Retina (tissue), 1 donor: ENCODE results near the gene MLC1.

Experiments
- DNase-seq: peaks from one replicate; pipeline ENCODE4 v3.0.0-alpha.2; 2016

MLC1 gene

DNA sequence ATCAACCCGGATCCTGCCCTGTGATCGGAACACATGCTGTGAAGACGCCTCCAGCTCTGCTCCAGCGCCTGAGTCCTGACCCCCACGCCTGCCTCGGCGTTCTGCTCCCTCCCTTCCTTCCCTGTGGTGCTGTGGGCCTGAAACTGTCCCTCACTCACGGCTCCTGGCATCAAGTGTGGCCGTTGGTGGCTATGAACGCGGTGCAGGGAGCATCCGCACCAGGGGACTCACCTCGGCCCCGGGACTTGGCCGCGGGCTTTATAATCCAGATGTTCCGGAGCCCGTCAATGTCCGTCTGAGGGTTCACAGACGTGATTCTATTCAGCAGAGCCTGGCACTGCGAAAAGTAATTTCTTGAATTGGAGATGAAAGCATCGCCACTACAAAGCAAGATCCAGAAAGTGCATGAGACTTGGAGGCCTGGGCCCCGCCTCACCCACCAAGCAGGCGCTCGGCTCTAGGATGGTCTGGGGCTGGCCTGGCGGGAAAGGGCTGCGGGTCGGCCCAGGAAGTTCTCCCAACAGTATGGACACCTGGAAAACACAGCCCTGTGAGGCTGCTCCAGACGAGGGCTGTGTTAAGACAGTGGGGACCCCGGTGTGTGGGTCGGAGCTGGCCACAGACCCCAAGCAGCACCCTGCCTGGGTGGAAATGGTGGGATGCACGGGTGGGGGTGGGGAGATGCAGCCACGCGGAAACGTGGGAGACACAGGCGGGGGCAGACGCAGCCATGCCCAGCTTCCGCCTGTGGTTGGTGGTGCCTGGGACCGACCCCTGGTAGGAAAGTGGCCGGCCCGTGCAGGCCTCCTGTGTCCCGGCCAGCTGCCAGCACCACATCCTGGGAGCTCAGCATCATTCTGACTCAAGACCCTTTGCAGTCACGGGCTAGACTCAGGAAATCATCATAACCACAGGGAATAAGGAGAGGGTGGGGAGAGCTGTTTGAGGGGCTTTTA is 50.8 kb downstream of the MLC1 start:
- no peak for DNase-seq

GRCh38 chr22:50032941-50033601 is 52.2 kb downstream of the MLC1 start:
- no peak for DNase-seq

DNA sequence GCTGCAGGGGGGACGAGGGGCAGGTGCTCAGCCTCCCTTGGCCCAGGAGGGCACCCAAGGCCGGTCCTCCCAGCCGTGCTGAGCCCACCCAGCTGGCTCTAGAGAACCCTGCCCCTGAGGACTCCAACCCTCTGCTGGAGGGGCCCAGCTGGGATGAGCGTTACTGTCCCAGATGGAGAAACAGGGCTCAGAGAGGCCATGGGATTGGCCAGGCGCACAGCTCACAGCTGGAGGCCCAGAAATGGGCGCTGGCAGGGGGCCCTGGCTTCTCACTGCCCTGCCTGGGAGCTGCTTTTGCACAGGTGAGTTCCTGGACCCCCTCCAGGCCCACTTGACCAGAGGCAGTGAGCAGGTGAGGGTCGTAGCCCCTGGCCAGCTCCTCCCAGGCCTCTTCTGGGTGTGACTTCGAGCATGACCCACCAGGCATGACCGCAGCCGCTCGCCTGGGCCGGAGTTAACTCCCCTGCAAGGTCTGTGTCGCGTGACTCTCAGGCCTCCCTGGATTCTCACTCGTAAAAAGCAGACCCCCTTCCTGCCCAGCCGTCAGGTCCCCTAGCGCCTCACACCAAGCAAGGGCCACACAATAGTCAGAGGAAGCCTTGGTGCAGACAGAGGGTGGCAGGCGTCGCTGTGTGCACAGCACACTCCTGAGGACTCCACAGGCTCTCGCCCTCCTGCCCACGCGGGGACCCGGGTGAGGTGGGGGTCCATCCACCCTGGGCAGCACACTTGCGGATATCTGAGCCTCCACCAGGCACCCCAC is 52.9 kb downstream of the MLC1 start:
- DNase-seq: no peak

- DNase-seq: no peak
These were observed 53.8 kb downstream of the MLC1 start for GRCh38 chr22:50031189-50032091.

GRCh38 chr22:50030297-50031188 is 54.7 kb downstream of the MLC1 start:
- DNase-seq: peak; percentile 80

GRCh38 chr22:50027639-50028537 is 57.3 kb downstream of the MLC1 start:
- DNase-seq: no peak

- no peak for DNase-seq
These were observed 59.2 kb downstream of the MLC1 start for GRCh38 chr22:50025993-50026392.

- no peak for DNase-seq
These were observed 62.9 kb downstream of the MLC1 start for GRCh38 chr22:50022171-50022819.

GRCh38 chr22:50020606-50021005 is 64.6 kb downstream of the MLC1 start:
- no peak for DNase-seq

GRCh38 chr22:50019316-50019715 is 65.9 kb downstream of the MLC1 start:
- no peak for DNase-seq

DNA sequence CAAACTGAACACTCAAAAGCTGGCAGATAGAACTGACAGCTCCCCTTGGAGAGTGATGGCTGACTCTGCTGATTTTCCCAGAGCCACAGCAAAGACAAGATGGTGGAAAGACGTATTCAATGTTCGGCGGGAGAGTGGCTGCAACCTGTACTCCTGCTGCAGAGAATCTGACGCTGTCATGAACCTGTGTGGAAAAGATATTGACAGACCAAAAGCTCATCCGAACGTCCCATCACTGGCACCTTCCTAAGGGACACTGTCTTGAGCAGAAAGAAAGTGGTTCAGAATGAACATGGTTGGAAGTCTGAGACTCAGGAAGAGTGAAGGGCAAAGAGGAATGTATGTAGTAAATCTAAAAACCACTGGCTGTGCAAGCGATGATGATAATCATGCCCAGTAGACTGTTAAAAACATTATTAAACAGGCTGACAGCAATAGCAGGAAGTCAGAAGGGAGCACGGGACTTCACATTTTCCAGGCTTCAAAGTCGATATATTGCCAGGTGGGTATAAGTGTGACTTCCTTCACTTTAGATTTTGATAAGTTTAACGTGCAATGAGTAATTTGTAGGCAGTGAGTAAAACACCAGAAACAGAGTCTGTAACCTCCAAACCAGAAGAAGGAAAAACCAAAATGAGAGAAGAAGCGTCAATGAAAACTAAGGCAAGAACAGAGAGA is 66.5 kb downstream of the MLC1 start:
- no peak for DNase-seq

DNA sequence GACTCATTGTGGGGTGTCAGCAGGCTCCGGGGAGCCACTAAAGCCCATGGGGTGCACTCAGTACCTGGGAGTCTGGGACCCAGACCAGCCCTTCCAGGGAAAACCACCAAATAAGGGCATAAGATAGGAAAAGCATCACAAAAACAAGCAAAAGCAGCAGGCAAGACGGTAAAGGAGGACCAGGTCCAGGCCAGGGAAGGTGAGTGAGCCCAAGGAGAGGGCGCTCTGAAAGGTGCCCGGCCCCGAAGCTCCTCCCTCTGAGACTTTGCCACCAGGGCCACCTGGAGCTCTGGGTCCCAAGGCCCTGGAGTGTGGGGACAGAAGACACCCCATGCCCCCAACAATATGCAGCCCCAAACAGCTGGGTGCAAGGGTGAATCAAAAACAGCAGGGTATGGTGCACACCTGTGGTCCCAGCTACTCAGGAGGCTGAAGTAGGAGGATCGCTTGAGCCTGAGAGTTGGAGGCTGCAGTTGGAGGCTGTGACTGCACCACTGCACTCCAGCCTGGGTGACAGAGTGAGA is 67.5 kb downstream of the MLC1 start:
- no peak for DNase-seq

DNA sequence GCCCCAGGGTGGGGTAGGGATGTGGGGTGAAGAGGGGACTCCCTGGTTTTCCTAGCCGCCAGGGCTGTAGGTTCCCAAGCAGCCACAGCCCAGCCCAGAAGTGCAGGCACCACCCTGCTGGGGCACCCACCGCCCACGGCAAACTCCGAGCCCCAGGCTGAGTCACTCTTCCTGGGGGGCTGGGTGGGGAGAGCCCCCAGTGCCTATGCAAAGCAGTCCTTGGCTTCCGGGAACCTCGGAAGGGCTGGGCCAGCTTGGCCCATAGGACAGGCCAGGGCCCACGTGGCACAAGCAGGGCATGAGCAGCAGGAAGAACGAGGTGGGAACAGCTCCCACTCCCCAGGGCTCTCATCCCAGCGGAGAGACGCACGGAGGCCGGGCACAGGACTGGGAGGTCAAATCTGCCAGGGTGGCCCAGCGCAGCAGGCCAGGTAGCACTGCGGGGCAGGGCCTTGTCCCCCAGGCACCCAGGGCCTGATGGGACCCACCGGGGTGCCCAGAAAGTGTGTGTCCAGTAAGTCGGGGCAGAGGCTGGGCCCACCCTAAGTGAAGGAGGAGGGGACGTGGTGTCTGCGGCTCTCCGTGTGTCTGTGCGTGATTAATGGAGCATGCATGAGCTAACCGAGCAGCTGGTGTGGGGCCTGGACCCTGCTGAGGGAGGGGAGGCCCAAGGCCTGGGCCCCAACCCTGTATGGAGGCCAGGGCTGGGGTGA is 68.1 kb downstream of the MLC1 start:
- no peak for DNase-seq

- DNase-seq: no peak
These were observed 68.8 kb downstream of the MLC1 start for GRCh38 chr22:50016308-50016987.

DNA sequence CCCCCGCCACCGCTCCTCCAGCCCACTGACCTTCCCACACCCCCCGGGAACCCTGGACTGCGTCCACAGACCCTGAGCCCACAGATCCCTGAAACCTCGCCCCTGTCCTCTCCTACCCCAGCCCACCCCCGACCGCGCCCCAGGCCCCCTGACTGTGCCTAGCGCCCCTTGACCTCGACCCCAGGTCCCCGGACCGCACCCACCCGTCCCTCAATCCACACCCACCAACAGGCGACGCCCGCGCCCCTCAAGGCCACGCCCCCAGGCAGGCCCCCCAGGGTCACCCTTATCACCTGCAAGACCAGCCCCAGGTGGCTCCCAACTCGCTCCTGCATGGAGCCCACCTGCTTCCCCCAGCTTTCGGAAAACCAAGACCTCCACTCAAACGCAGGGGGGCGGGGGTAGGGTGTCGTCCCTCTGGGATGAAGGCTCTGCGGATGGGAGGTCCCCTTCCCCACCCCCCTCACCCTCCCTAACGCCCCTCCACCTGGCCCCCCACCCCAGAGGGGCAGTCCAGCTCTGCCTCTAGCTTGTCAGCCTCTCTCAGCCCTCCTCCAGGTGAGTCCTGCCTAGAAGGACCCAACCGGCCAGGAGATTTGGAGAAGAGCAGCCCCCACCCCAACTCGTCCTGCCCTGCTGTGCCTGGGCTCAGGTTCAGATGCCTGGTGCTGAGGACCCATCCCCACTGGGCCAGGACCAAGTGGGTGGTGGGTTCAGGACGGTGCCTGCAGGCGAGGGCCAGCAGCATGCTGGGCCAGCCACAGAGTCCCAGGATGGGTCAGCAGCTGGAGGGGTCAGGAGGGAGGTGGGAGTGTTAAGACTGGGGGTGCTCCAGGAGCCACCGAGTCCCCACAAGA is 69.5 kb downstream of the MLC1 start:
- DNase-seq: no peak

DNA sequence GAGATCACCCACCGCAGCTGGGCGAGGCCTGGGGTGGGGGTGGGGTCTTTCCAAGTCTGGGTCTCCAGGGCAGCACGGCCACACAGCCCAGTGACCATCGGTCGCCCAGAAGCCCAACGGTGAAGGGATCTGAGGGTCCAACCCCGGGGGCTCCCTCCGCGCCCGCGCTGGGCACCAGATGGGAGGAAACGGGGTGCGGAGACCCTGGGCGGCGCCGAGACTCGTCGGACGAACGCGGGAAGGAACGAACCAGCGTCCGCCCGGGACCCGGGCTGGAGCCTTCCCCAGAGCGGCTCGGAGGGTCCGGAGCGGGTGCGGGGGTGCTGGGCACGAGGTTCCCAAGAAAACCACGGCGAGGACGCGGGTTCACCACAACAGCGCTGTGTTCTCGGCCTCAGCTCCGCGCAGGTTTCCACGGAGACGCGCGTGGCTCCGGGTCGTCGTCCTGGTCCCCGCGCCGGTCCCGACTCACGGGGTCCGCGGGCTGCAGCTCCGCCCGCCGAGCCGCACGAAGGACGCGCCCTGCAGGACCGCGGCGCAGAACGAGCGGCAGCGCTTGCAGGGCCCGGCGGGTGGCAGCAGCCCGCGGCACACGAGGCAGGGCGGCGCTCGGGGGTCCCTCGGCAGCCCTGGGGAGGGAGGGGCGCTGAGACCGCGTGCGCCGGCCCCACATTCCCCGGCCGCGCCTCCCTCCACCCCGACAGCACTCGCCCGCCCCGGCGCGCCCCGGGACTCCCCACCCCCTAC is 70.4 kb downstream of the MLC1 start:
- peak; percentile 54 for DNase-seq
